Skeletal muscle tissue (tissue), 4 donors: ENCODE results near the gene XKRX. TPM values are rescaled to one million over a fixed set of nuclear protein-coding genes. Genes with fewer than 3 reads are reported as not detected.

Experiments used
- H3K27ac ChIP-seq: one replicate; pipeline ENCODE4 v1.7.0; 2013; ENCODE audit warnings: mild to moderate bottlenecking, low read depth, low read length, inconsistent platforms
- H3K27me3 ChIP-seq, 3 donors: one replicate each; pipeline ENCODE4 v1.7.0; 2013; ENCODE audit warnings: low read length in 3 of 3; ENCODE audit not compliant: control insufficient read depth in 3 of 3, insufficient read depth in 3 of 3
- H3K36me3 ChIP-seq, 3 donors: one replicate each; pipeline ENCODE4 v1.7.0; 2013; ENCODE audit warnings: low read length in 3 of 3; ENCODE audit not compliant: control insufficient read depth in 3 of 3, insufficient read depth in 3 of 3
- H3K4me1 ChIP-seq, 3 donors: one replicate each; pipeline ENCODE4 v1.7.0; 2013; ENCODE audit warnings: low read length in 3 of 3, mild to moderate bottlenecking in 3 of 3; ENCODE audit not compliant: control insufficient read depth in 3 of 3, insufficient read depth in 3 of 3
- H3K4me3 ChIP-seq, 3 donors: one replicate each; pipeline ENCODE4 v1.7.0; 2013; ENCODE audit warnings: low read length in 3 of 3
- H3K9ac ChIP-seq, 3 donors: one replicate each; pipeline ENCODE4 v1.7.0; 2013; ENCODE audit warnings: low read length in 3 of 3, mild to moderate bottlenecking in 3 of 3, moderate library complexity in 2 of 3, low read depth in 1 of 3
- H3K9me3 ChIP-seq, 3 donors: one replicate each; pipeline ENCODE4 v1.7.0; 2013; ENCODE audit warnings: low read length in 3 of 3; ENCODE audit not compliant: control insufficient read depth in 3 of 3
- total RNA-seq: library from RNA; depleted of rRNA; stranded (reverse); fragments of >200 nt; gene quantifications from one replicate; pipeline ENCODE4 v1.2.3, GENCODE V29; 2014
- donor health status: Osteomylitis.

XKRX gene
- total RNA-seq, 1 donor from 2014 or later, result under 0.01 TPM

DNA sequence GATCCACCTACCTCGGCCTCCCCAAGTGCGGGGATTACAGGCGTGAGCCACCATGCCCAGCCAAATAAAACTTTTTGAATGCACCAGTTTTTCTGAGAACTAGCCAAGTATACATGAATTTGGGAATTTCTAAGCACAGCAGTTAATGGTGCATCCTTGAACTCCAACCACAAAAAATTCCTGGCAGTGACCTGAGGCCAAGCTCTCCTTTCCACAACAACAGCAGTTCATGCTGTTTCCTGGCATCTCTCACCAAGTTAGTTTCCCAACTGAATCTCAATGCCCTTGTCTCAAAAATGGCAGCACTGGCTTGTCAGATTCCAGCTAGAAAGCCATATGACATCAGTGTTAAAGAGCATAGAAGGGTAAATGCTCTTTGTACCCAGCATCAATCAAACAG lies 15.9 kb upstream of the XKRX start:
- Histone ChIP-seq H3K36me3 (no peaks in the 10 kb centered on the region), H3K27me3 (no peaks in the 10 kb centered on the region), H3K27ac (no peak overlapping the region), H3K4me3 (no peak overlapping the region), H3K4me1 (no peaks in the 10 kb centered on the region), H3K9ac (no peak overlapping the region), H3K9me3 (no peaks in the 10 kb centered on the region)

DNA sequence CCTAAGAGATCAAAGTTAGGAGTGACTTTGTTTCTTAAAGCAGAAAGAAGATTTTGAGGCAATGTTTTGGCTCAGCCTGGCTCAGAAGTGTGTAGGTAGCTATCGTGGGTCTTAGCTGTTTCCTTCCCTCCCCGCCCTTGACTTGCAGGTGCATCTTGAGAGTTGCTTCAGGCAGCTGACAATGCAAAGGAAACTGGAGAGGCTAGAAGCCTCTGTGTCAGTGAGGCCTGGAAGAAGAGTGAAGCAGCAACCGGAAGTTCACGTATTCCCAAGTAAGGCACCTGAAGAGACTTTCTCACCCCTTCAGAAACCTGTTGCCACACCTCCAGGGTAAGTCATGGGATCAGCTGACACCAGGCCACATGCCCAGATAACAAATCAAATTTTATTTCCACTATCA lies 10.6 kb upstream of the XKRX start:
- Histone ChIP-seq H3K36me3 (no peaks in the 10 kb centered on the region), H3K9ac (no peak overlapping the region), H3K4me3 (no peak overlapping the region), H3K4me1 (no peaks in the 10 kb centered on the region), H3K27me3 (no peaks in the 10 kb centered on the region), H3K9me3 (no peaks in the 10 kb centered on the region), H3K27ac (no peak overlapping the region)

DNA sequence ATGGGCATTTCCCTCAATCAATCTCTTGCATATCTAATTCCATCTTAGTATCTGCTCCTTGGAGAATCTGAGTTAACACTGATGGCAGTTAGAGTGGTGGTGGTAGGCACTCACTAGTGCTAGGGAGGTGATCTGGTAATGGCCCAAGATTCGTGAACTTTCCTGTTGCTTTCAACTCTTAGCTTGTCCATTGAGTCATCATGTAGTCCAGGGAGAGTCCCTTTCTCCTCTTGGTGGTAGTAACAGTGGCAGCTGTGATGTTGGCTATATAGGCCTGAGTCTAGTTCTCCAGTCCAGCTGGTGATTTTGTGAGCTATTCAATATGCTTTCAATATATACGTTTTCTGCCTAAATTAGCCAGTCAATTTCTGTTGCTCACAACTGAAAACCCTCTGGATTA lies 7.0 kb upstream of the XKRX start:
- Histone ChIP-seq H3K27me3 (no peaks in the 10 kb centered on the region), H3K36me3 (no peaks in the 10 kb centered on the region), H3K4me1 (no peaks in the 10 kb centered on the region), H3K4me3 (no peak overlapping the region), H3K9ac (no peak overlapping the region), H3K9me3 (no peaks in the 10 kb centered on the region), H3K27ac (no peak overlapping the region)

DNA sequence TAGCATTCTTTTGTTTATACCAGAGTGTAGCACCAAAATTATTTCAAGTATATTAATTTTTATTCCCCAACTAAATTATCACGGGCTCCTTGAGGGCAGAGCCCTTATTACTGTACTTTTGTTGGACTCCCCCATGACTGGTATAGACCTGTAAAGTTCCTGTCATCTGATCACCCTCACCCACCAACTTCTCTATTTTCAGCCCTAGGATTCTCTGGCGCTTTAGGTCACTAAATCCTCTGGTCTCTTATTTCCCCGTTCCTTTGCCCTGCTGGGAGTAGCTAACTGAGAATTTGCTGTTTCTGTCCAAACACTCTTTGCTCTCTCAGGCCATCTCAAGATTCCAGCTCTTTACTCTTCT lies 3.2 kb upstream of the XKRX start:
- Histone ChIP-seq H3K9ac (no peak overlapping the region), H3K36me3 (no peaks in the 10 kb centered on the region), H3K4me3 (no peak overlapping the region), H3K27ac (no peak overlapping the region), H3K9me3 (no peaks in the 10 kb centered on the region), H3K4me1 (peaks cover 0 to 3% (median 0%) of the 10 kb centered on the region in 3 donors), H3K27me3 (peaks cover 0 to 3% (median 0%) of the 10 kb centered on the region in 3 donors)

DNA sequence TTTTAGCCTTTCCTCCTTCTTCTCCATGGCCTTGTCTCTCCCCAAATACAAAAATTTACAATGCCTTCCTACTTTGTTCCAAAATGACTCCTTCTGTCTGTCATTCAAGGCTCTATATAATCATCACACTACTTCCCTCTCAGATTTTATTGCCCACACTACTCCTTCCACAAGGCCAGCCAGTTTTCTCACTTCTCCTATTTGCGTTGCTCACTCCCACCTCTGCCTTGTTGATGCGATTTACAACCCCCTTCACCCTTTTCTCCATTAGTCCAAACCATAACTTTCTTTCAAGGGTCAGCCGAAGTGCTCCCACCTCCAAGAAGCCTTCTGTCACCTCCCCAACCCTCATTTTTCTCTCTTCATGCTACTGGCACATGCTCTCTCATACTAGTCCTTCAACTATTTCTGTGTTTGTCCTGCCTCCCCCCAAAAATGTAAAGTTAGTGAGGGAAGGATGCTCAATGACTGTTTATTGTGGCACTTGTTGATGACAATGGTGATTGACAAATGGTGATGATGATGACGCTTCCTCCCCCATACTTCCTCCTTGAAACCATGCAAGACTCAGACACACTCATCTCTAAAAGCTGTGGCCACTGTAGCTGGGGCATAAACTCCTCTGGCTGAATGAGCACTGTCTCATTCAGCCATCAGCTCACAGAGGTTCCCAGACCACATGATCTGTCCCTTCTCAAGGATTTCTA lies 2.7 kb upstream of the XKRX start:
- Histone ChIP-seq H3K9me3 (no peaks in the 10 kb centered on the region), H3K27ac (no peak overlapping the region), H3K9ac (no peak overlapping the region), H3K4me3 (no peak overlapping the region), H3K27me3 (peaks cover 0 to 3% (median 0%) of the 10 kb centered on the region in 3 donors), H3K4me1 (peaks cover 0 to 3% (median 0%) of the 10 kb centered on the region in 3 donors), H3K36me3 (no peaks in the 10 kb centered on the region)

DNA sequence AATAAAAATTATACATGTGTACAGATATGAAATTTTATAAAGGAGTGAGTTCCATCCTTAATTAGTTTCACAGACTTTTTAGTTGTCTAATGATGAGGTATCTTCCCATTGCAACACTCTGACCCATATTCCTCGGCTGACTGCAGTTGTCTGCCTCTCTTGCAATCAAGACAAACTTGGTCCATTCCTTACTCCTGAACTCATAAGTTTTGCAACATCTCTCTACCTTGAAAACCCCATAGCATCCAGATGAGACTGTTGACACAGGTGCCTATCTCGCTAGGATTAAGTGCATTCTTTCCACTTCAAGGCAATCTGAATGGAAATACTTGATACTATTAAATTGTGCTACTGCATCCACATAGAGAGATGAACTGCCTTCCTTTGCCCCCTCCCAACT lies 2.3 kb downstream of the XKRX start:
- Histone ChIP-seq H3K27ac (no peak overlapping the region), H3K9me3 (no peaks in the 10 kb centered on the region), H3K4me3 (no peak overlapping the region), H3K4me1 (peaks cover 0 to 3% (median 0%) of the 10 kb centered on the region in 3 donors), H3K9ac (no peak overlapping the region), H3K27me3 (peaks cover 0 to 3% (median 0%) of the 10 kb centered on the region in 3 donors), H3K36me3 (no peaks in the 10 kb centered on the region)

DNA sequence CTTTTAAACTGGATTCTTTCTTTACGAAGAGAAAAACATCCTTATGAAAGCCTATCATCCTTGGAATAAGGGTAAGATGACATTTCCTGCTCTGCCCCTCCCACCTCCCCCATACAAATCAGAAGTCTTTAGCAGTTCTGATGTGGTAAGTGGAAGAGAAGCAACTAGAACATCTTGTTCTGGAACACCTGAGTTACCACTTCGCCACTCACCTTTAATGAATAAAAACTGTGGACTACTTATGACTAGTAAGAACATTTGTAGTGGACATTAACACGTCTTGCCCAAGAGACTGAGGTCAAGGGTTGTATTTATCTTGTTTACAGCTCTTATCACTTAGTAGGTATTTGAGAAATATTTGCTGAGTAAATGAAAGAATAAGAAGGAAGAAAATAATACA lies 4.3 kb downstream of the XKRX start:
- Histone ChIP-seq H3K4me3 (no peak overlapping the region), H3K9ac (no peak overlapping the region), H3K9me3 (no peaks in the 10 kb centered on the region), H3K36me3 (no peaks in the 10 kb centered on the region), H3K4me1 (peaks cover 0 to 3% (median 0%) of the 10 kb centered on the region in 3 donors), H3K27me3 (peaks cover 0 to 3% (median 0%) of the 10 kb centered on the region in 3 donors), H3K27ac (no peak overlapping the region)

DNA sequence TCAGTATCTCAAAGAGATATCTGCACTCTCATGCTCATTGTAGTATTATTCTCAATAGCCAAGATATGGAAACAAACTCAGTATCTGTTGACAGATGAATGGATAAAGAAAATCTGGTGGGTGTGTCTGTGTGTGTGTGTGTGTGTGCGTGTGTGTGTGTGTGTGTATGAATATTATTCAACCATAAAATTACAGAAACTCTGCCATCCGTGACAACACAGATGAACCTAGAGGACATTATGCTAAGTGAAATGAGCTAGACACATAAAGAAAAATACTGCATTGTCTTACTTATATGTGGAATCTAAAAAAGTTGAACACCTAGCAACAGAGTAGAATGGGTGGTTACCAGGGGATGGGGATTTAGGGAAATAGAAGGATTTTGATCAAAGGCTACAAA lies 13.2 kb downstream of the XKRX start:
- H3K27ac ChIP-seq, result no peak overlapping the region
- H3K27me3 ChIP-seq, result no peaks in the 10 kb centered on the region
- no peak overlapping the region for H3K4me3 ChIP-seq
- no peaks in the 10 kb centered on the region for H3K36me3 ChIP-seq
- no peak overlapping the region for H3K9ac ChIP-seq
- H3K9me3 ChIP-seq, result no peaks in the 10 kb centered on the region
- H3K4me1 ChIP-seq, result no peaks in the 10 kb centered on the region

DNA sequence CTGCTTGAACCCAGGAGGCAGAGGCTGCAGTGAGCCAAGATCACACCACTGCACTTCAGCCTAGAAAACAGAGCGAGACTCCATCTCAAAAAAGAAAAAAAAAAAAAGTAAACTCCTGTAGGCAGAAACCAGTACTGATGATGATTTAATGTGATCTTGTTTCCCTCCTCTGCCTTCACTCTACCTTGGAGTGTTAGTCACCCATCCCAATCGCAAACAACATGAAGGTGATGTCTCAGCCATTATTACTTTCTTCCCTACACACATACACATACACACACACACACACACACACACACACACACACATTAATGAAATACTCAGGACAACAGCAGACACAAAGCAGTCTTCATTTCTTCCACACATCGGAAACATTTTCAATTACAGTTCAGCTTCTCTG lies 15.6 kb downstream of the XKRX start:
- no peak overlapping the region for H3K27ac ChIP-seq
- H3K27me3 ChIP-seq, result no peaks in the 10 kb centered on the region
- no peaks in the 10 kb centered on the region for H3K9me3 ChIP-seq
- H3K36me3 ChIP-seq, result no peaks in the 10 kb centered on the region
- H3K4me3 ChIP-seq, result no peak overlapping the region
- no peak overlapping the region for H3K9ac ChIP-seq
- H3K4me1 ChIP-seq, result no peaks in the 10 kb centered on the region

DNA sequence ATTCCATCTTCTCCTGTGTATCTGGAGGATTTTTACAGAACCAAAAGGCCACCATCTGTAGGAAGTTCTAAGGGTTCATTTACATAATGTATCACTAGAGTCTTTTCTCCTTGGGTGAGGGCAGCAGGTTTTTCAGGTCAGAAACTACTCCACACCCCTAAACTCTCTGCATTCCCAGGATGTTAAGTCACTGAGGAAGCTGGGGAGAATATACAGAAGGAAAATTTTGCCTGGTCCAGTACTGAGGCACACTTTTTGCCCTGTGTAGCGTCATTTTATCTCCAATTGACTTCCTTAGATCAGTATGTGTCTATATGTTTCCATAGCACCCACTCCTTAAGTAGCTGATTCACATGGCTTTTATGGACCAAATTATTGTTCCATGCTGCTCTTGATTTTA lies 17.0 kb downstream of the XKRX start:
- Histone ChIP-seq H3K9me3 (peaks cover 0 to under 1% (median 0%) of the 10 kb centered on the region in 3 donors), H3K27ac (no peak overlapping the region), H3K9ac (no peak overlapping the region), H3K4me3 (no peak overlapping the region), H3K4me1 (no peaks in the 10 kb centered on the region), H3K36me3 (no peaks in the 10 kb centered on the region), H3K27me3 (no peaks in the 10 kb centered on the region)
